ENCODE data around the gene APLP1. TPM values are rescaled to one million over a fixed set of nuclear protein-coding genes. Genes with fewer than 3 reads are reported as not detected.
"Not testable (repeated sequence)": the region's sequence is repeated elsewhere in the genome, so short reads cannot be mapped to it uniquely, and the experiment has no call there.

Gene APLP1
- total RNA-seq, 1 experiment from 2014 or later, result 11.5 TPM

- TF ChIP-seq, protein P1, sequence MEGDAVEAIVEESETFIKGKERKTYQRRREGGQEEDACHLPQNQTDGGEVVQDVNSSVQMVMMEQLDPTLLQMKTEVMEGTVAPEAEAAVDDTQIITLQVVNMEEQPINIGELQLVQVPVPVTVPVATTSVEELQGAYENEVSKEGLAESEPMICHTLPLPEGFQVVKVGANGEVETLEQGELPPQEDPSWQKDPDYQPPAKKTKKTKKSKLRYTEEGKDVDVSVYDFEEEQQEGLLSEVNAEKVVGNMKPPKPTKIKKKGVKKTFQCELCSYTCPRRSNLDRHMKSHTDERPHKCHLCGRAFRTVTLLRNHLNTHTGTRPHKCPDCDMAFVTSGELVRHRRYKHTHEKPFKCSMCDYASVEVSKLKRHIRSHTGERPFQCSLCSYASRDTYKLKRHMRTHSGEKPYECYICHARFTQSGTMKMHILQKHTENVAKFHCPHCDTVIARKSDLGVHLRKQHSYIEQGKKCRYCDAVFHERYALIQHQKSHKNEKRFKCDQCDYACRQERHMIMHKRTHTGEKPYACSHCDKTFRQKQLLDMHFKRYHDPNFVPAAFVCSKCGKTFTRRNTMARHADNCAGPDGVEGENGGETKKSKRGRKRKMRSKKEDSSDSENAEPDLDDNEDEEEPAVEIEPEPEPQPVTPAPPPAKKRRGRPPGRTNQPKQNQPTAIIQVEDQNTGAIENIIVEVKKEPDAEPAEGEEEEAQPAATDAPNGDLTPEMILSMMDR (IDR thresholded peaks at IDR 0.05; ENCODE audit: unreplicated experiment), result no peak
- CTCF ChIA-PET, result no interaction called here
- intact Hi-C loops (cut with micrococcal nuclease; ENCODE audit: unreplicated experiment), result no loop called here
- Mint-ChIP-seq H3K27ac (ENCODE audit: unreplicated experiment) (no peak overlapping the region), H3K9me3 (ENCODE audit: low read depth, unreplicated experiment) (no peaks in the 10 kb centered on the region), H3K27me3 (ENCODE audit: unreplicated experiment) (peaks cover 89% of the 10 kb centered on the region), H3K36me3 (ENCODE audit: insufficient read depth, unreplicated experiment) (no peaks in the 10 kb centered on the region), H3K4me3 (ENCODE audit: low read depth, unreplicated experiment) (no peak overlapping the region), H3K4me1 (ENCODE audit: low read depth, unreplicated experiment) (no peaks in the 10 kb centered on the region)
- no peak for DNase-seq
- no TSS peak for BruUV-seq (replicated peaks)
Measured at GRCh38 chr19:35830986-35831385, 37.4 kb upstream of the APLP1 start.

DNA sequence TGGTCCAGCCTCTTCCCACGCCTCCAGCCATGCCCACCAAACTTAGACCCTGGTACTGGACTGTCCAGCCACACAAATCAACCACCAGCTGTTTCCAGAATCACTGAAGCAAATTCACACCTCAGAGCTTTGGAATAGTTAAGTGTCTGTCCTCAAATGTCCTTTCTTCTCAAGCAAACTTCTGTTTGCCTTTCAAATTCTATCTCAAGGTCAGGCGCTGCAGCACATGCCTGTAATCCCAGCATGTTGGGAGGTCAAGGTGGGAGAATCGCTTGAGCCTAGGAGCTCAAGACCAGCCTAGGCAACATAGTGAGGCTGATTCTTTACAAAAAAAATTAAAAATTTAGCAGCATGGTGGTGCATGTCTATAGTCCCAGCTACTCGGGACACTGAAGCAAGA, 36.3 kb upstream of the APLP1 start:
- Mint-ChIP-seq H3K9me3 (ENCODE audit: low read depth, unreplicated experiment) (no peaks in the 10 kb centered on the region), H3K4me1 (ENCODE audit: low read depth, unreplicated experiment) (no peaks in the 10 kb centered on the region), H3K27me3 (ENCODE audit: unreplicated experiment) (peaks cover 90% of the 10 kb centered on the region), H3K27ac (ENCODE audit: unreplicated experiment) (no peak overlapping the region), H3K4me3 (ENCODE audit: low read depth, unreplicated experiment) (no peak overlapping the region), H3K36me3 (ENCODE audit: insufficient read depth, unreplicated experiment) (no peaks in the 10 kb centered on the region)
- TF ChIP-seq, protein P1 (IDR thresholded peaks at IDR 0.05; ENCODE audit: unreplicated experiment), result no peak
- CTCF ChIA-PET, result no interaction called here
- intact Hi-C loops (cut with micrococcal nuclease; ENCODE audit: unreplicated experiment), result no loop called here
- no TSS peak for BruUV-seq (replicated peaks)
- DNase-seq, result no peak

- intact Hi-C loops (cut with micrococcal nuclease; ENCODE audit: unreplicated experiment), result no loop called here
- Mint-ChIP-seq H3K27me3 (ENCODE audit: unreplicated experiment) (peaks cover 82% of the 10 kb centered on the region), H3K36me3 (ENCODE audit: insufficient read depth, unreplicated experiment) (no peaks in the 10 kb centered on the region), H3K4me1 (ENCODE audit: low read depth, unreplicated experiment) (no peaks in the 10 kb centered on the region), H3K27ac (ENCODE audit: unreplicated experiment) (no peak overlapping the region), H3K4me3 (ENCODE audit: low read depth, unreplicated experiment) (no peak overlapping the region), H3K9me3 (ENCODE audit: low read depth, unreplicated experiment) (no peaks in the 10 kb centered on the region)
- DNase-seq, result no peak
- TF ChIP-seq, protein P1 (IDR thresholded peaks at IDR 0.05; ENCODE audit: unreplicated experiment), result no peak
- CTCF ChIA-PET, result interaction anchor here (0.7 kb wide), 1 partner anchor 1658 kb away, joined by 3 read pairs; no protein-coding TSS in a partner anchor
- no TSS peak for BruUV-seq (replicated peaks)
Measured at GRCh38 chr19:35833972-35834371, 34.4 kb upstream of the APLP1 start.

DNA sequence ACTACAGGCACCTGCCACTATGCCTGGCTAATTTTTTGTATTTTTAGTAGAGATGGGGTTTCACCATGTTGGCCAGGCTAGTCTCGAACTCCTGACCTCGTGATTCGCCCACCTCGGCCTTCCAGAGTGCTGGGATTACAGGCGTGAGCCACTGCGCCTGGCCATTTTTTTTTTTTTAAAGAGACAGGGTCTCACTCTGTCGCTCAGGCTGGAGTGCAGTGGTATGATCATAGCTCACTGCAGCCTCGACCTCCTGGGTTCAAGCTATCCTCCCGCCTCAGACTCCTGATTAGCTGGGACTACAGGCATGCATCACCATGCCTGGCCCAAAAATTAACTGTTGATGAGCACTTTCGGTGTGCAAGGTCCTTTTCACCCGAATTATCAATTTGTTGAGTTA, 32.3 kb upstream of the APLP1 start:
- H3K27ac Mint-ChIP-seq (ENCODE audit: unreplicated experiment); intact Hi-C loops (cut with micrococcal nuclease; ENCODE audit: unreplicated experiment); H3K36me3 Mint-ChIP-seq (ENCODE audit: insufficient read depth, unreplicated experiment); DNase-seq; H3K9me3 Mint-ChIP-seq (ENCODE audit: low read depth, unreplicated experiment); BruUV-seq (replicated peaks); H3K4me3 Mint-ChIP-seq (ENCODE audit: low read depth, unreplicated experiment); H3K4me1 Mint-ChIP-seq (ENCODE audit: low read depth, unreplicated experiment): not testable (repeated sequence)
- peaks cover 61% of the 10 kb centered on the region for H3K27me3 Mint-ChIP-seq (ENCODE audit: unreplicated experiment)
- CTCF ChIA-PET, result interaction anchor here (0.7 kb wide), 2 partner anchors 20 to 81 kb away, joined by 4 read pairs; no protein-coding TSS in a partner anchor

GRCh38 chr19:35841961-35842595, 26.3 kb upstream of the APLP1 start:
- CTCF ChIA-PET, result no interaction called here
- peaks cover 6% of the 10 kb centered on the region for H3K36me3 Mint-ChIP-seq (ENCODE audit: insufficient read depth, unreplicated experiment)
- no peak overlapping the region for H3K4me3 Mint-ChIP-seq (ENCODE audit: low read depth, unreplicated experiment)
- DNase-seq, result no peak
- no TSS peak for BruUV-seq (replicated peaks)
- peaks cover 7% of the 10 kb centered on the region for H3K9me3 Mint-ChIP-seq (ENCODE audit: low read depth, unreplicated experiment)
- intact Hi-C loops (cut with micrococcal nuclease; ENCODE audit: unreplicated experiment), result no loop called here
- H3K27me3 Mint-ChIP-seq (ENCODE audit: unreplicated experiment), result peaks cover 60% of the 10 kb centered on the region
- TF ChIP-seq, protein P1 (IDR thresholded peaks at IDR 0.05; ENCODE audit: unreplicated experiment), result no peak
- no peak overlapping the region for H3K27ac Mint-ChIP-seq (ENCODE audit: unreplicated experiment)
- H3K4me1 Mint-ChIP-seq (ENCODE audit: low read depth, unreplicated experiment), result peaks cover 23% of the 10 kb centered on the region
